Endothelial cell (in vitro differentiated cells): Measurements from ENCODE around the gene MEF2A. TPM values are rescaled to one million over a fixed set of nuclear protein-coding genes. Genes with fewer than 3 reads are reported as not detected.

ENCODE experiments used
- DNase-seq: peaks from one replicate; pipeline ENCODE4 v3.0.0; 2021; ENCODE audit warnings: low spot score
- H3K27ac Mint-ChIP-seq: one replicate; pipeline ENCODE4 v1.8.0; 2021; ENCODE audit warnings: mixed read lengths, inconsistent platforms; ENCODE audit not compliant: unreplicated experiment
- H3K27me3 Mint-ChIP-seq: one replicate; pipeline ENCODE4 v1.8.0; 2021; ENCODE audit warnings: mild to moderate bottlenecking, moderate library complexity, mixed read lengths, inconsistent platforms; ENCODE audit not compliant: unreplicated experiment
- H3K36me3 Mint-ChIP-seq: one replicate; pipeline ENCODE4 v1.8.0; 2021; ENCODE audit warnings: mild to moderate bottlenecking, low read depth, mixed read lengths, inconsistent platforms; ENCODE audit not compliant: unreplicated experiment
- H3K4me1 Mint-ChIP-seq: one replicate; pipeline ENCODE4 v1.8.0; 2021; ENCODE audit warnings: mild to moderate bottlenecking, mixed read lengths, inconsistent platforms; ENCODE audit not compliant: unreplicated experiment
- H3K4me3 Mint-ChIP-seq: one replicate; pipeline ENCODE4 v1.8.0; 2021; ENCODE audit warnings: mild to moderate bottlenecking, mixed read lengths, inconsistent platforms; ENCODE audit not compliant: unreplicated experiment
- H3K9me3 Mint-ChIP-seq: one replicate; pipeline ENCODE4 v1.8.0; 2021; ENCODE audit warnings: mixed read lengths, inconsistent platforms; ENCODE audit not compliant: unreplicated experiment
- CTCF ChIP-seq: fragments of 200-600 bp; sonication (generic); IDR thresholded peaks from one replicate; pipeline ENCODE4 v1.5.0; 2021; ENCODE audit warnings: antibody characterized with exemption; ENCODE audit not compliant: unreplicated experiment
- total RNA-seq: library from RNA; stranded (reverse); fragmentation: NEBNext Ultra II Directional; extraction: Animal tissue kit (Norgen Biotek cat#: 25700); gene quantifications from one replicate; pipeline ENCODE4 v1.2.1, GENCODE V29; 2021; ENCODE audit not compliant: unreplicated experiment

MEF2A gene
- total RNA-seq, 1 donor from 2014 or later, result 43.5 TPM

GRCh38 chr15:99598296-99598695 lies 32.5 kb downstream of the MEF2A start:
- TF ChIP-seq CTCF, result no peak
- H3K36me3 Mint-ChIP-seq, result peaks cover 20% of the 10 kb centered on the region
- no peaks in the 10 kb centered on the region for H3K9me3 Mint-ChIP-seq
- no peak overlapping the region for H3K4me3 Mint-ChIP-seq
- DNase-seq, result no peak
- H3K27ac Mint-ChIP-seq, result no peak overlapping the region
- peaks cover 15% of the 10 kb centered on the region for H3K4me1 Mint-ChIP-seq
- H3K27me3 Mint-ChIP-seq, result no peaks in the 10 kb centered on the region

GRCh38 chr15:99603828-99604227 lies 38.0 kb downstream of the MEF2A start:
- Mint-ChIP-seq H3K36me3 (peaks cover 12% of the 10 kb centered on the region), H3K4me3 (no peak overlapping the region), H3K27me3 (no peaks in the 10 kb centered on the region), H3K27ac (no peak overlapping the region), H3K4me1 (peaks cover 10% of the 10 kb centered on the region), H3K9me3 (no peaks in the 10 kb centered on the region)
- no peak for DNase-seq
- no peak for TF ChIP-seq CTCF

GRCh38 chr15:99604865-99605264 lies 39.1 kb downstream of the MEF2A start:
- H3K4me1 Mint-ChIP-seq, result peaks cover 10% of the 10 kb centered on the region
- no peak overlapping the region for H3K27ac Mint-ChIP-seq
- no peak for TF ChIP-seq CTCF
- no peak for DNase-seq
- no peaks in the 10 kb centered on the region for H3K27me3 Mint-ChIP-seq
- peaks cover 12% of the 10 kb centered on the region for H3K36me3 Mint-ChIP-seq
- no peaks in the 10 kb centered on the region for H3K9me3 Mint-ChIP-seq
- H3K4me3 Mint-ChIP-seq, result no peak overlapping the region

- H3K27me3 Mint-ChIP-seq, result no peaks in the 10 kb centered on the region
- TF ChIP-seq CTCF, result no peak
- H3K36me3 Mint-ChIP-seq, result peaks cover 8% of the 10 kb centered on the region
- peak overlapping the region; percentile 27 for H3K27ac Mint-ChIP-seq
- H3K4me1 Mint-ChIP-seq, result peaks cover 10% of the 10 kb centered on the region
- H3K9me3 Mint-ChIP-seq, result no peaks in the 10 kb centered on the region
- no peak for DNase-seq
- H3K4me3 Mint-ChIP-seq, result no peak overlapping the region
Measured at GRCh38 chr15:99605490-99605931, 39.7 kb downstream of the MEF2A start.

DNA sequence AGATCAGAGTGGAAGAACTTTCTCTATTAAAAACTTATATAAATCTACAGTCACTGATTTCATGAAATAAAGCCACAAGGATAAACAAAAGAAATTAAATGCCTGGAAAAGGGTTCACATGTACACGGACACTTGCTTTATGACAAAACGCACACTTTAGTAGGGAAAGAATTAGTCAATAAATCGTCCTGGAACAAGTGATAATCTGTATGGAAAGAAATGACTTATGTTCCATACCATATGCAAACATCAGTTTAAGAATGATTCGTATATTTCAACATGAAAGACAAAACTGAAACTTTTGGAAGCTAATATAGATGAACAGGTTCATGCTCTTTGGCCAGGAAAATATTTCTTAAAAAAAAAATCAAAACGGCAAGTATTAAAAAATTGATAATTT lies 40.2 kb downstream of the MEF2A start:
- H3K27me3 Mint-ChIP-seq, result no peaks in the 10 kb centered on the region
- H3K27ac Mint-ChIP-seq, result peak overlapping the region; percentile 25
- no peak overlapping the region for H3K4me3 Mint-ChIP-seq
- DNase-seq, result no peak
- H3K4me1 Mint-ChIP-seq, result peaks cover 10% of the 10 kb centered on the region
- no peaks in the 10 kb centered on the region for H3K9me3 Mint-ChIP-seq
- H3K36me3 Mint-ChIP-seq, result peaks cover 8% of the 10 kb centered on the region
- no peak for TF ChIP-seq CTCF
